Upper lobe of left lung (tissue), 4 donors: ENCODE data around the gene CPLANE1.

Source experiments
- POLR2A ChIP-seq, 4 donors: fragments of 450-650 bp; IDR thresholded peaks; one replicate each; pipeline ENCODE4 v1.5.1; 2016 to 2017; ENCODE audit warnings: antibody characterized with exemption in 4 of 4, mild to moderate bottlenecking in 2 of 4
- POLR2AphosphoS5 ChIP-seq, 2 donors: sonication (generic); formaldehyde crosslinking; IDR thresholded peaks; one replicate each; pipeline ENCODE4 v1.5.1; 2017; ENCODE audit warnings: antibody characterized with exemption in 2 of 2
- TF ChIP-seq, protein P1 (sequence below), 6 experiments: fragments of 450-650 bp in 4 of 6; fragments of 200-600 bp in 2 of 6; sonication (generic) in 2 of 6; IDR thresholded peaks; one replicate each; pipeline ENCODE4 v1.5.1; 2016 to 2019; ENCODE audit warnings: antibody characterized with exemption in 6 of 6

DNA sequence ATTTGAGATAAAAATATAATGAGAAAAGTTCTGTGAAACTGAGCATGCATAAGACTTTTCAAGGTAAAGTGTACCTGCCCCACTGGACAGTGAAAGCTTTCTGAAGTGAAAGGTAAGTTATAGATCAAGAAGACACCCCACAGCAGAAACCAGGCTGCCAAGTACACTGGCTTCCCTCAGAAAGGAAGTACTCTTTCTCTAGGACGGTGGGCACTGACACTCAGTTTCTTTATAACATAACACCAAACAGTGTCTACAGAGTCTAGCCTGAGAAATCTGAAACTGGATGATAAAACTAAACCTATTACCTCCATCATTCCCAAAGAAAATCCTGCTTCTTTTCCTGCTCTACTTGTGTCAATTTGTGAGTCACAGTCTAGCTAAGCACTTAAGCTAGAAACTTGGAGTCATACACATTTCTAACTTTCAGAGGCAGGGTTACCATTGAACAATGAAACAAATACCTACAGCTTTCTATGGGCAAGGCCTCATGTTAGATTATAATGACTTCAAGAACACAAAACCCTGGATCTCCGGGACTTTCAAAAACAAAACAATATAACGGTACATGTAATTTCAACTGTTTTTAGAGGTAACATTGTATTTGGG, 136.7 kb downstream of the CPLANE1 start:
- TF ChIP-seq POLR2A (IDR thresholded peaks at IDR 0.05) (no peak), POLR2AphosphoS5 (IDR thresholded peaks at IDR 0.05) (no peak)
- TF ChIP-seq, protein P1, sequence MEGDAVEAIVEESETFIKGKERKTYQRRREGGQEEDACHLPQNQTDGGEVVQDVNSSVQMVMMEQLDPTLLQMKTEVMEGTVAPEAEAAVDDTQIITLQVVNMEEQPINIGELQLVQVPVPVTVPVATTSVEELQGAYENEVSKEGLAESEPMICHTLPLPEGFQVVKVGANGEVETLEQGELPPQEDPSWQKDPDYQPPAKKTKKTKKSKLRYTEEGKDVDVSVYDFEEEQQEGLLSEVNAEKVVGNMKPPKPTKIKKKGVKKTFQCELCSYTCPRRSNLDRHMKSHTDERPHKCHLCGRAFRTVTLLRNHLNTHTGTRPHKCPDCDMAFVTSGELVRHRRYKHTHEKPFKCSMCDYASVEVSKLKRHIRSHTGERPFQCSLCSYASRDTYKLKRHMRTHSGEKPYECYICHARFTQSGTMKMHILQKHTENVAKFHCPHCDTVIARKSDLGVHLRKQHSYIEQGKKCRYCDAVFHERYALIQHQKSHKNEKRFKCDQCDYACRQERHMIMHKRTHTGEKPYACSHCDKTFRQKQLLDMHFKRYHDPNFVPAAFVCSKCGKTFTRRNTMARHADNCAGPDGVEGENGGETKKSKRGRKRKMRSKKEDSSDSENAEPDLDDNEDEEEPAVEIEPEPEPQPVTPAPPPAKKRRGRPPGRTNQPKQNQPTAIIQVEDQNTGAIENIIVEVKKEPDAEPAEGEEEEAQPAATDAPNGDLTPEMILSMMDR (IDR thresholded peaks at IDR 0.05) = no peak
